GM21526 (cell line): ENCODE results near the gene SMIM20.

Experiments
- ATAC-seq: cut with Tn5 transposase; IDR thresholded peaks from one replicate; pipeline ENCODE4 v1.9.1; 2021; ENCODE audit warnings: moderate library complexity; ENCODE audit not compliant: unreplicated experiment, low FRiP score

The SMIM20 gene

DNA sequence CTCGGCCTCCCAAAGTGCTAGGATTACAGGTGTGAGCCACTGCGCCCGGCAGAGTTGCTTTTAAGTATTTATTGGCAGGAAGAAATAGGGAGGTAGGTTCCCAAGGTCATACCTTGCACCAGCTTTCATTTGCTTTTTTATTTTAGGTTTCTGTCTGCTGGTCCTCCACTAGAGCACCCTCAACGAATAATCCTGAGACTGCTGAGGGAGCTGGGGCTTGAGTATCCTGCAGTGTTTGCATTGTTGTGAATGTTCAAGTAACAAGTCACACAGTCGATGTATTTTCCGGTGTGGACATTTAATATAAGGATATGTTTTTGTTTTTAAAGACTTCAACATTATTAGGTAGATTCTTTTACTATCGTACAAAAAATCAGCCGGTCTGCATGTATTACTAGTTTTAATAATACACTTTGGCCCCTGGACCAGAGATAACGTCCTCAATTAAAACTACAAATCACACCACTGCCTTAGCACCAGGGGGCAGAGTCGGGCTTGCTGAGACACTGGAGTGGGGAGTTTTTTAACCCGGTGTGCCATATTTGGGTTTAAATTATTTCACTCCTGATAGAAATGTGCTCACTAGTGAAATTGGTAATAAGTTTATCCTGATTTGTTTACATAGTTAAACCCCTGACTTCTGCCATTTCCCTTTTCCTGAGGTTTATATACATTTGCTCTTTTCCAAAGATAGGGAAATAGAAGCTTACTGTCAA is 11.6 kb downstream of the SMIM20 start:
- ATAC-seq: peak; percentile 74

GRCh38 chr4:25926462-25926861 is 12.4 kb downstream of the SMIM20 start:
- no peak for ATAC-seq

DNA sequence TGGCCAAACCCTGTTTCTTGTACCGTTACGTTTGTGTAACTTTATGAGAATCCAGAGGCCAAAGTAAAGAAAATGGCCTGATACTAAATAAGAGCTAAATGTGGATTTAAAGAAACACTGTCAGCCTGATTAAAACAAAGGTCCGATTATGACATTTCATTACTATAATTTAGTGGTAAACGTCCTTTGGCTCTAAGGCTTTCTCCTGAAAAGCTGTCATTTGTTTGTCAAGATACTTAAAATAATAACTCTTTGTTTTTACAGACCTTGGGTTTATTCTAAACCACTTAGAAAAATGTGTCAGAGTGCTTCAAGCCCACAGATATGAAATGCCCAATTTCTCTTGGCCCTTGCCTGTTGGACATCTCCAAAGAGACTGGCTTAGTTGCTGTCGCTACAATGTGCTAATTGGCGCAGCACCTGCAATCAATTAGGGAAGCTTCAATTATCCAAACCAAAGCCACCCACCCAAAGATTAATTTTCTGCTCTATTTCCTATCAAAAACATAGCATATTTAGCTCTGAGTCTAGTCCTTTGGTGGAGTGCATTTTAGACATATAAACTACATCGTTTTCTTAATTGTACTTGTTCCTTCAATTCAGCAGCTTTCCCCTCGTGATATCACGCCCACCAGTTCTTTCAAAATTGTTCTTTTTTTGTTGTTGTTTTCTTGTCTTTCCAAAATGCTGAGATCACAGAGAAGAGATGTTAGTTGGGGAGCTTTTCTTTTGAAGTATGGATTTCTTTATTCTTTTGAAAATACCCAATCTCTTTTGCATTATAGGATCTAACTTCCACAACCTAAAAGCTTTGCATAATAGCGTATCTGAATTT is 13.6 kb downstream of the SMIM20 start:
- ATAC-seq: no peak

GRCh38 chr4:25928379-25929297 is 14.6 kb downstream of the SMIM20 start:
- ATAC-seq: no peak

DNA sequence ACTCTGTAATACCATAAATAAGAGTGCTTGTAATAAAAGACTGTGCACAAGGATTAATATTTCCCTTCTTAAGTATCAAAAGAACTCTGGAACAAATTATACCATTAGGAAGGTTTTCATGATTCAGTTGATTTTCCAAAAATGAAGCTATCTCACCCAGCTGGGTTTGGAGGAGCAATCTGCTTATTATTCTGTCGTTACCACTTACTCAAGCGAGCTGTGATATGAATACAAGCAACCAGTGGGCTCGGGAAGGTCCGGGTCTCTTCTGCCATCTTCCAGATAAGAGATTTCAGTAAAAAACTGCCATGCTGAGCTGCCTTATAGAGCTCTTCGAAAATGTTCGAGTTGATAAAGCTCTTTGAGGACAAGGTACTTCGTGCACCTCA is 15.3 kb downstream of the SMIM20 start:
- no peak for ATAC-seq

DNA sequence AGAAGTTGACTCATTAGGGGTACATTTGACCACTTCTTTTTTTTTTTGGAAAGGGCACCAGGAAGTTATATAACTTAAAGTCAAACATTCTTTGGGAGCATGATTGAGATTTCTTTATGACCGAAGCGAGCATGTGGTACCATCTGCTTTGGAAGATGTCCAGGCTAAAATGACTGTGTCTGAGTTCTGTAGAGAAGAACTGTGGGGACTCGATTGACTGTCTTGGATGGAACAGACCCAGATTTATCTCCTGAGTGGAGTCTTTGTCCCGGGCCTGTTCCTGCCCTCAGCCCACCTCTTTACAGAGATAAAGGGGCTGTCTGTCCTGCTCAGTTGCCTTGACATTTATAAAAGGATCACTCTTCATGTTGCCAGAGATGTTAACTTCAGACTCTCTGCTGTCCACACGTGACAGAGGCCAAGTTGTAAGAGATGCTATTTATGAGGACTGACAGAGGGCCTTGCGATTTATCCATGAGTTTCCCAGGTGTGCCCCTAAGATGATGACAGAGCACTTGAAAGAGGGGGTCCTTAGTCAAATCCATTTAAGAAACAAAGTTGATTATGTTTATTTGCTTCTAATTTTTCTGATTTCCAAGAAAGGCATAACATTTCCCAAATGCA is 16.8 kb downstream of the SMIM20 start:
- no peak for ATAC-seq

DNA sequence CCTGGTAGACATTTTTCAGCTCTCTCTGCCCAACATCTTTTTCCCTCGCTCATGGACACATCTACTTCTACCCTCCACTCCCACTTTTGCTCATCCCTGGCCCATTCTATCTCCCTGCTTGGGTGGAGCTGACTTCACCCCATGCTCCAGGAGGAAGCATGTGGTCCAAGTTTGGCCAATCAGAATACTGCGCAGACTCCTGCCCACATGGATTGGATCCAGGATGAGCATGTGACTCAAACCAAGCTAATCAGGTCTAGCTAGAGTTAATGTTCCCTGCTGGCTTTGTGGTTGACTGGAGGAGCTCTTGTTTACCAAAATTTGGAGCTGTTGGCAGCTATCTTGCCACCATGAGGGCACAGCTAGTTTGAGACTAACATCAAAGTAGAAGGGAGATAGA is 22.7 kb downstream of the SMIM20 start:
- ATAC-seq: no peak

DNA sequence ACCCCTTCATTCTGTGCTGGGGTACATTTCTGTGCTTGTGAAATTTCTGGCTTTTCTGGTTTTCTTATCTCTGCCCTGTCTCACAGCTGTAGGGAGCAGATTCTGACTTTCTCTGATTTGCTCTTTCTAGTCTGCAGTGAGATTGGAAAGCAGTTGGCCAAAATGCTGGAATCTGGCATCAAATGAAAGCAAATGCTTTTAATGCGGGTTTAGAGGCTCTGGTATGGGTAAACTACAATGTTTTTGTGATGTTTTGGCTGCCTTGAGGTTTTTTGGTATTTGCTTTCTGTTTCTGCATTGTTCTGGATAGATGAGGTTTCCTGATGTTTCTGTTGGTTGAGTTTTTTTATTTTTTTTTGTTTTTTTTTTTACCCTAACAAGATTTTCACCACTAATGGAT is 23.8 kb downstream of the SMIM20 start:
- ATAC-seq: no peak

GRCh38 chr4:25938366-25938765 is 24.3 kb downstream of the SMIM20 start:
- ATAC-seq: no peak

- peak; percentile 90 for ATAC-seq
Measured at GRCh38 chr4:25938787-25939186, 24.8 kb downstream of the SMIM20 start.

DNA sequence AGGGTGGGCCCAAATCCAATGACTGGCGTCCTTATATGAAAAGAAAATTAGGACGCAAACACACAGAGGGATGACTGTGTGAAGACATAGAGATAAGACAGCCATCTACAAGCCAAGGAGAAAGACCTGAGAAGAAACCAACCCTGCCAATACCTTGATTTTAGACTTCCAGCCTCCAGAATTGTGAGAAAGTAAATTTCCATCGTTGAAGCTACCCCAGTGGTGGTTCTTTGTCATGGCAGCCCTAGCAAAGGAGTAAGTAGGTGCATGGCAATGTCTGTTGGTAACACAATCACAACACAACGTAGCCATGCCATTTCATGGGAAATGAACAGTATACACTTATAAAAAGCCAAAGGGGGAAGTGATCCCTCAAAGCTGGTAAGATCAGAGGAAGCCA is 25.3 kb downstream of the SMIM20 start:
- ATAC-seq: no peak

DNA sequence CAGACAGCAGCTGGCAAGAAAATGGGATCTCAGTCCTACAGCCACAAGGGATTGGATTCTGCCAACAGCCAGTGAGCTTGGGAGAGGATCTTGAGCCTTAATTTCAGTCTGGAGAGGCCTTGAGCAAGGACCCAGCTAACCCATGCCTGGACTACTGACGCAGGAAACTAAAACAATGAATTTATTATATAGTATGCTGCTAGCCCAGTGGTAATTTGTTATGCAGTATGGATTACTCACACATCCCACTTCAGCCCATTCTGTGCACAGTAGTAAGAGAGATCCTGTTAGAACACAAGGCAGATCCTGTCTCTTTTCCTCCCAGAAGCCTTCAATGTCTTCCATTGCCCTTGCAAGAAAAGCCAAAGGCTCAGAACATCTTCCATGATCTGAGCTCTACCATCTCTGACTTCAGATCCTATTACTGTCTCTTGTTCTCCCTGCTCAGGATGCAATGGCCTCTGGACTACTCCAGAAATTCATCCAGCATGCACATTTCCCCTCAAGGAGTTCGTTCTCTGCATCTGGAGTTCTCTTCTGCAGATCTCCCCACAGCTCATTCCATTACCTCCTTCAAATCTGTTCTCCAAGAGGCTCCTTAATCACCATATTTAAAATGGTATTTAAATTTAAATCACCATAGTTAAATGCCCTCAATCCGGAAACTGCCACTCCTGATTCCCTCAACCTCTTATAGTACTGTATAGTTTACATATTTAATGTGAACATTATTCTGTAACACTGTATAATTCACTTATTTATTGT is 27.6 kb downstream of the SMIM20 start:
- ATAC-seq: no peak

DNA sequence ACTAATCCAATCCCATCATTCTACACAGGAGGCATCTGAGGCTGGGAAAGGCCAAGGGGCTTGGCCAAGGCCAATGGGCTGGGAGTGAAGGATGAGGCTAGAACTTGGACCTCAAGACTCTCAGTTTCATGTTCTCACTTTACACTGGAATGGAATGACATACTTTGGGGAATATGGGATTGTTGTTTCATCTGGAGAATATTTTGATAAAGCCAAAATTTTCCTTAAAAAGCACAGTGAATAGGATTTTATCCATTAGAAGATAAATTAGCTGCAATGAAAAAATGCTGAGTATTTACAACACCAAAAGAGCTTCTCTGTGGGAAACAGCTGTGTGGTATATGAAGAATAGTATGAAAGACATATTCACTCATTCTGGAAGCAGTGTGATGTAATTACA is 29.3 kb downstream of the SMIM20 start:
- no peak for ATAC-seq

DNA sequence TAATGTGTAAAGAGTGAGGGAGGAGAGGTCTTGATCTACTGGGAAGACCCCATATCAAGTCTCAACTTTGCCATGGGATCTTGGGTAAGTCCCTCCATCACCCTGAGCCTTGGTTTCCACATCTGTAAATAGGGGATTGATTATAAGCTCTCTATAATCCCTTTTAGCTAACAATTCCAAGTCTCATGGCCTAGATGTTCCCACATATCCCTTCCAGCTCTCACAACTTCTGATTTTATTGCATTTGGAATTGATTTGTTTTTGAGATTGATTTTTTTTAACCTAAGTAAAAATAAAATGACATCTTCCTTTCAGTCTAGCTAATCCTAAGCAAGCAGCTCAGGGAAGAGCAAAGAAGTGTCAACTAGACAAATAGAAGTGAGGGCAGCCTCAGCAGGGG is 29.8 kb downstream of the SMIM20 start:
- no peak for ATAC-seq

DNA sequence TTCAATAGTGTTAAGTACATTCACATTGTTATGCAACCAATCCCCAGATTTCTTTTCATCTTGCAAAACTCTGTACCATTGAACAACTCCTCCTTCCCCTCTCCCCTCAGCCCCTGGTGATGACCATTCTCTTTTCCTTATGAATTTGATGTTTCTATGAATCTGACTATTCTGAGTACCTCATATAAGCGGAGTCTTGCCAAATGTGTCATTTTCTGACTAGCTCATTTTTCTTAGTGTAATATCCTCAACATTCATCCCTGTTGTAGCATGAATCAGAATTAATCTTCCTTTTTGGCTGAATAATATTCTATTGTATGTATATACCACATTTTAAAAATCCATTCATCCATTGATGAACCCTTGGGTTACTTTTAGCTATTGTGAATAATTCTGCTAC is 34.0 kb downstream of the SMIM20 start:
- no peak for ATAC-seq

DNA sequence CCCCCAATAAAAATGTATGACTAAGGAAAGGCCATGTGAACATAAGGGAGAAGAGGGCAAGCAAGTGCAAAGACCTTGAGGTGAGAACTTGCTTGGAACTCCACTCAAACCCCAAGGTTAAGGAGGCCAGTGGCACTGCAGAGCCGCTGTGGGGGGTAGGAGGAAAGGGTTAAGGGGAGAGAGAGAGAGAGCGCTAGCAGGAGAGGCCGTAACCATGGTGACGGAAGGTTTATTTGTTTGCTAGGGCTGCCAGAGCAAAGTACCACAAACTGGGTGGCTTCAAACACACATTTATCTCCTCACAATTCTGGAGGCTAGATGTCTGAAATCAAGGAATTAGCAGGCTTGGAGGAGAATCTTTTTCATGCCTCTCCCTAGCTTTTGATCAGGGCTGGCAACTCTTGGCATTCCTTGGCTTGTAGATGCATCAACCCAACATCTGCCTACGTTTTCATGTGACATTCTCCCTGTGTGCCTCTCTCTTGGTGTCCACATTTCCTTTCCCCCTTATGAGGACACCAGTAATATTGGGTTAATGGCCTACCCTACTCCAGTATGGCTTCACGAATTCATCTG is 35.2 kb downstream of the SMIM20 start:
- ATAC-seq: no peak

- no peak for ATAC-seq
Measured at GRCh38 chr4:25949994-25950393, 36.0 kb downstream of the SMIM20 start.

DNA sequence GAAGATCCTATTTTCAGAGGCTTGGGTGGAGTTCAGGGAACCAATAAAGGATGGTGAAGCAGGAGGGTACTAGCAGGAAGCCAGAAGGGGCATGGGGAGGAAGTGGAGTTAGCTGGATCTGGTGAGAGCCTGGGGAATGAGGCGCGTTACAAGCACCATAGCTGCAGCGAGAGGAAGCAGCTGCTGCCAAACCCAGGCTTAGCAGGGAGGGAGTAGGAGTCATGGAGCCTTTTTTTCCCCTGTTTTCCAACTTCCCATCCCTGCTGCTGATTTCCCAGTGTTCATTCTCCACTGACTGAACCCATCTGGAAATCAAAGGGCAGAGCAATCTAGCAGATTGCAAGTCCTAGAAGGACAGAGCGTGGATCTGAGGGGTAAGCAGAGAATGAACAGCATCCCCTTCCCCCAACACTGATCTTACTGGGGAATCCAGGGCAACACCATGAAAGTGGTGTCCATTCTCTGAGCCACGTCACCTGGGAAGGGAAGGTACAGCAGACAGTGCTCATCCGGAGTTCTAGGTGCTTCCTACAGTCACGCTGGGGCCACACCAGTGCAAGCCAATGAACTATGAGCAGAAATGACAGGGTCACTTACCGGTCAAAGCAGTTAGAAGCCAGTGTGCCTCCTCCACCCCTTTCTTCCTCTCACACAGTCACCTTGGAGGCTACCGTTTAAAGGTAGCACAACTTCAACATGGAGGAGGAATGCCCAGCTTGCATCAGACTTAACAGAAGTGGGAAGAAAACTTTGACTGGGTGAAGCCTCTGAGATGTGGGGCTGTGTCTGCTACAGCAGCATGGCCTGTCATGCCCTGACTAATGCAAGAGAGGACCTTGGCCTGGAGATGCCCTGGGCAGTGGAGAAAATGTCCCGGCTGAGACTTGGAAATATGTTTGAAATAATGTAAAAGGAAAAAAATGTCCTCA is 36.7 kb downstream of the SMIM20 start:
- no peak for ATAC-seq
